HCT116 (cell line): ENCODE results near the gene CCDC57. TPM values are rescaled to one million over a fixed set of nuclear protein-coding genes. Genes with fewer than 3 reads are reported as not detected.

Experiments
- ATAC-seq: fragments of 200-7000 bp; cut with Tn5 transposase; 2 replicates; pipeline ENCODE4 v1.9.1; 2020; ENCODE audit warnings: mild to moderate bottlenecking, moderate library complexity
- BruUV-seq: library from RNA; stranded (reverse); fragments of 400-500 nt; replicated peaks from 2 replicates; lab custom pipeline; 2021; lab: Mats Ljungman, UMichigan
- CTCF ChIA-PET: fragments of 300-600 bp; sonication (Branson Sonifier 250); formaldehyde crosslinking; loops from one replicate; lab custom pipeline; 2021; ENCODE audit warnings: antibody characterized with exemption; lab: Charles Lee
- POLR2A ChIA-PET: fragments of 300-600, 350-600 bp; sonication (Branson Sonifier 250); formaldehyde crosslinking; loops from one replicate; lab custom pipeline; 2021; ENCODE audit warnings: antibody characterized with exemption; lab: Charles Lee
- RAD21 ChIA-PET, 2 experiments: fragments of 300-600 bp; sonication (Branson Sonifier 250); formaldehyde crosslinking; loops; one replicate each; lab custom pipeline; 2023; ENCODE audit warnings: low total read pairs in 2 of 2; ENCODE audit not compliant: uncharacterized antibody in 2 of 2, unreplicated experiment in 2 of 2, low non-redundant PET in 1 of 2; lab: Charles Lee
- DNase-seq: peaks from one replicate; pipeline ENCODE4 v3.0.0-alpha.2; 2010; ENCODE audit warnings: low read depth, low spot score
- H2AFZ ChIP-seq: fragments of 200-600 bp; shearing (Covaris generic), sonication (generic); 2 replicates; pipeline ENCODE4 v1.6.1; 2017; ENCODE audit warnings: low read depth, mixed run types, mixed read lengths, antibody characterized with exemption, low read length; ENCODE audit not compliant: poor library complexity, severe bottlenecking
- H3K27ac ChIP-seq: 2 replicates; pipeline ENCODE4 v1.5.1; 2012; ENCODE audit warnings: low read depth, low read length
- H3K27me3 ChIP-seq: fragments of 200-600 bp; sonication (generic); 2 replicates; pipeline ENCODE4 v1.6.1; 2016; ENCODE audit warnings: mixed run types, low read length, mixed read lengths; ENCODE audit not compliant: insufficient read depth
- H3K36me3 ChIP-seq, 2 experiments: fragments of 200-500 bp in 1 of 2; fragments of 200-600 bp in 1 of 2; sonication (Bioruptor generic) in 1 of 2; sonication (generic) in 1 of 2; 2 replicates each; pipeline versions ENCODE4 v1.5.1 to v1.6.1; 2014 to 2016; ENCODE audit warnings: low read length in 2 of 2, inconsistent platforms in 1 of 2, mixed read lengths in 1 of 2, mixed run types in 1 of 2; ENCODE audit not compliant: insufficient read depth in 2 of 2, control insufficient read depth in 1 of 2
- H3K4me1 ChIP-seq, 2 experiments: fragments of 200-600 bp in 1 of 2; sonication (generic) in 1 of 2; 2 replicates each; pipeline versions ENCODE4 v1.5.1 to v1.6.1; 2012 to 2017; ENCODE audit warnings: low read length in 2 of 2, inconsistent platforms in 1 of 2, mild to moderate bottlenecking in 1 of 2, mixed read lengths in 1 of 2, mixed run types in 1 of 2, moderate library complexity in 1 of 2; ENCODE audit not compliant: insufficient read depth in 2 of 2, control insufficient read depth in 1 of 2
- H3K4me2 ChIP-seq: fragments of 200-600 bp; sonication (generic); 2 replicates; pipeline ENCODE4 v1.6.1; 2017; ENCODE audit warnings: mixed run types, low read length, mixed read lengths
- H3K4me3 ChIP-seq, 2 experiments: fragments of 200-600 bp in 1 of 2; sonication (generic) in 1 of 2; replicated peaks in 1 of 2; 2 replicates each; pipeline ENCODE4 v1.5.1; 2011 to 2016; ENCODE audit warnings: low read length in 2 of 2, control low read depth in 1 of 2, low read depth in 1 of 2, mild to moderate bottlenecking in 1 of 2, mixed read lengths in 1 of 2, mixed run types in 1 of 2
- H3K79me2 ChIP-seq: fragments of 200-600 bp; sonication (generic); 2 replicates; pipeline ENCODE4 v1.6.1; 2017; ENCODE audit warnings: mild to moderate bottlenecking, mixed run types, low read length, moderate library complexity, mixed read lengths; ENCODE audit not compliant: insufficient read depth
- H3K9ac ChIP-seq: fragments of 200-600 bp; sonication (generic); 2 replicates; pipeline ENCODE4 v1.6.1; 2016; ENCODE audit warnings: low read length, mixed read lengths
- H3K9me2 ChIP-seq: fragments of 200-600 bp; sonication (generic), shearing (Covaris generic); 2 replicates; pipeline ENCODE4 v1.6.1; 2017; ENCODE audit warnings: mixed run types, mild to moderate bottlenecking, moderate library complexity; ENCODE audit not compliant: insufficient read depth
- H3K9me3 ChIP-seq, 2 experiments: fragments of 200-500 bp in 1 of 2; fragments of 200-600 bp in 1 of 2; sonication (Bioruptor generic) in 1 of 2; sonication (generic) in 1 of 2; 2 replicates each; pipeline ENCODE4 v1.6.1; 2014 to 2017; ENCODE audit warnings: low read length in 2 of 2, mixed read lengths in 2 of 2, inconsistent platforms in 1 of 2, low read depth in 1 of 2, mild to moderate bottlenecking in 1 of 2, mixed run types in 1 of 2, moderate library complexity in 1 of 2; ENCODE audit not compliant: control insufficient read depth in 1 of 2, insufficient read depth in 1 of 2
- H4K20me1 ChIP-seq: fragments of 200-600 bp; sonication (generic), shearing (Covaris generic); 2 replicates; pipeline ENCODE4 v1.6.1; 2017; ENCODE audit warnings: mixed run types, mild to moderate bottlenecking, moderate library complexity; ENCODE audit not compliant: insufficient read depth
- CEBPB ChIP-seq: IDR thresholded peaks from 2 replicates; pipeline ENCODE4 v1.6.1; 2012; ENCODE audit warnings: low read depth
- CTCF ChIP-seq, 3 experiments: fragments of 200-600 bp in 1 of 3; sonication (generic) in 1 of 3; IDR thresholded peaks in 2 of 3; conservative IDR thresholded peaks in 1 of 3; 2 replicates each; pipeline ENCODE4 v1.5.1; 2012 to 2017; ENCODE audit warnings: low read depth in 2 of 3, low read length in 2 of 3, antibody characterized with exemption in 1 of 3, borderline replicate concordance in 1 of 3, control low read depth in 1 of 3, mild to moderate bottlenecking in 1 of 3, mixed read lengths in 1 of 3, mixed run types in 1 of 3, moderate library complexity in 1 of 3; ENCODE audit not compliant: insufficient read depth in 1 of 3
- EGR1 ChIP-seq: IDR thresholded peaks from 2 replicates; pipeline ENCODE4 v1.6.1; 2012; ENCODE audit warnings: low read depth
- ELF1 ChIP-seq: IDR thresholded peaks from 2 replicates; pipeline ENCODE4 v1.6.1; 2012; ENCODE audit warnings: low read depth, borderline replicate concordance
- EZH2 ChIP-seq: fragments of 200-600 bp; sonication (generic); IDR thresholded peaks from 2 replicates; pipeline ENCODE4 v1.6.1; 2017; ENCODE audit warnings: antibody characterized with exemption, mixed run types
- EZH2phosphoT487 ChIP-seq: fragments of 200-600 bp; IDR thresholded peaks from 2 replicates; pipeline ENCODE4 v1.6.1; 2018; ENCODE audit warnings: antibody characterized with exemption, borderline replicate concordance
- FOSL1 ChIP-seq: IDR thresholded peaks from 2 replicates; pipeline ENCODE4 v1.6.1; 2012; ENCODE audit warnings: low read depth
- JUND ChIP-seq: IDR thresholded peaks from 2 replicates; pipeline ENCODE4 v1.6.1; 2012
- MAX ChIP-seq: IDR thresholded peaks from 2 replicates; pipeline ENCODE4 v1.6.1; 2012
- POLR2A ChIP-seq: IDR thresholded peaks from 2 replicates; pipeline ENCODE4 v1.7.0; 2011; ENCODE audit warnings: borderline replicate concordance; ENCODE audit not compliant: insufficient read depth, insufficient read length; ENCODE audit errors: extremely low read depth
- POLR2AphosphoS5 ChIP-seq: IDR thresholded peaks from 2 replicates; pipeline ENCODE4 v1.6.1; 2011; ENCODE audit warnings: mild to moderate bottlenecking, low read depth, low read length, moderate library complexity
- SIN3A ChIP-seq: IDR thresholded peaks from 2 replicates; pipeline ENCODE4 v1.6.1; 2012; ENCODE audit warnings: low read depth
- SP1 ChIP-seq: IDR thresholded peaks from 2 replicates; pipeline ENCODE4 v1.6.1; 2012; ENCODE audit warnings: low read depth
- SRF ChIP-seq: IDR thresholded peaks from 2 replicates; pipeline ENCODE4 v1.6.1; 2012; ENCODE audit warnings: low read depth
- TCF7L2 ChIP-seq: IDR thresholded peaks from 2 replicates; pipeline ENCODE4 v1.7.0; 2011; ENCODE audit warnings: borderline replicate concordance, inconsistent platforms; ENCODE audit not compliant: insufficient read depth, insufficient read length; ENCODE audit errors: extremely low read depth
- YY1 ChIP-seq: IDR thresholded peaks from 2 replicates; pipeline ENCODE4 v1.6.1; 2011; ENCODE audit warnings: low read length, low read depth, moderate library complexity, mild to moderate bottlenecking; ENCODE audit not compliant: insufficient replicate concordance; ENCODE audit errors: extremely low read depth
- ZBTB33 ChIP-seq: IDR thresholded peaks from 2 replicates; pipeline ENCODE4 v1.6.1; 2011; ENCODE audit warnings: mild to moderate bottlenecking, low read length, moderate library complexity; ENCODE audit not compliant: insufficient replicate concordance; ENCODE audit errors: extremely low read depth
- ZFX ChIP-seq: fragments of 450-650 bp; IDR thresholded peaks from 2 replicates; pipeline ENCODE4 v1.6.1; 2017
- intact Hi-C: fragments of 100-400 bp; cut with micrococcal nuclease; formaldehyde crosslinking; loops from 2 replicates; pipeline ENCODE4 v1.10.0; 2022
- total RNA-seq: library from RNA; stranded (reverse); gene quantifications from one replicate; pipeline ENCODE4 v1.2.1, GENCODE V29; 2021; ENCODE audit not compliant: unreplicated experiment

Gene CCDC57
- total RNA-seq, 1 experiment from 2014 or later: 143 TPM

GRCh38 chr17:82114872-82115271 lies 97.8 kb downstream of the CCDC57 start:
- Histone ChIP-seq H3K36me3 (peaks cover 0 to 2% of the 10 kb centered on the region in 2 experiments; a peak in 2 of 4 replicates), H3K4me3 (no peak overlapping the region), H4K20me1 (no peaks in the 10 kb centered on the region), H3K27me3 (no peaks in the 10 kb centered on the region), H3K79me2 (no peaks in the 10 kb centered on the region), H3K4me1 (peaks cover 0 to 9% of the 10 kb centered on the region in 2 experiments; a peak in 2 of 4 replicates), H3K4me2 (no peak overlapping the region), H2AFZ (no peak overlapping the region), H3K27ac (no peak overlapping the region), H3K9me2 (no peaks in the 10 kb centered on the region), H3K9me3 (no peaks in the 10 kb centered on the region), H3K9ac (no peak overlapping the region)
- ChIA-PET CTCF (no interaction called here), POLR2A (interaction anchor here (0.6 kb wide), 1 partner anchor 40 kb away, joined by 3 read pairs; no protein-coding TSS in a partner anchor), RAD21 (no interaction called here)
- BruUV-seq: no TSS peak
- no peak for DNase-seq
- intact Hi-C loops: no loop called here
- TF ChIP-seq ELF1 (no peak), POLR2AphosphoS5 (no peak), ZFX (no peak), EZH2 (no peak), POLR2A (no peak), FOSL1 (no peak), EGR1 (no peak), JUND (no peak), ZBTB33 (no peak), SRF (no peak), CEBPB (no peak), MAX (no peak), TCF7L2 (no peak), SIN3A (no peak), YY1 (no peak), EZH2phosphoT487 (no peak), CTCF (IDR thresholded peaks at IDR 0.05 in 2 of 3, conservative IDR thresholded peaks at IDR 0.05 in 1 of 3; ENCODE audit: borderline replicate concordance in 1 of 3, insufficient read depth in 1 of 3, low read depth in 2 of 3, low read length in 2 of 3) (no peak), SP1 (no peak)
- ATAC-seq: no peak
